ENCODE data around the gene ZNF565. TPM values are rescaled to one million over a fixed set of nuclear protein-coding genes. Genes with fewer than 3 reads are reported as not detected.
"Not testable (repeated sequence)": the region's sequence is repeated elsewhere in the genome, so short reads cannot be mapped to it uniquely, and the experiment has no call there.

Gene ZNF565
- total RNA-seq, 2 experiments from 2014 or later: 1.3 to 1.6 TPM

DNA sequence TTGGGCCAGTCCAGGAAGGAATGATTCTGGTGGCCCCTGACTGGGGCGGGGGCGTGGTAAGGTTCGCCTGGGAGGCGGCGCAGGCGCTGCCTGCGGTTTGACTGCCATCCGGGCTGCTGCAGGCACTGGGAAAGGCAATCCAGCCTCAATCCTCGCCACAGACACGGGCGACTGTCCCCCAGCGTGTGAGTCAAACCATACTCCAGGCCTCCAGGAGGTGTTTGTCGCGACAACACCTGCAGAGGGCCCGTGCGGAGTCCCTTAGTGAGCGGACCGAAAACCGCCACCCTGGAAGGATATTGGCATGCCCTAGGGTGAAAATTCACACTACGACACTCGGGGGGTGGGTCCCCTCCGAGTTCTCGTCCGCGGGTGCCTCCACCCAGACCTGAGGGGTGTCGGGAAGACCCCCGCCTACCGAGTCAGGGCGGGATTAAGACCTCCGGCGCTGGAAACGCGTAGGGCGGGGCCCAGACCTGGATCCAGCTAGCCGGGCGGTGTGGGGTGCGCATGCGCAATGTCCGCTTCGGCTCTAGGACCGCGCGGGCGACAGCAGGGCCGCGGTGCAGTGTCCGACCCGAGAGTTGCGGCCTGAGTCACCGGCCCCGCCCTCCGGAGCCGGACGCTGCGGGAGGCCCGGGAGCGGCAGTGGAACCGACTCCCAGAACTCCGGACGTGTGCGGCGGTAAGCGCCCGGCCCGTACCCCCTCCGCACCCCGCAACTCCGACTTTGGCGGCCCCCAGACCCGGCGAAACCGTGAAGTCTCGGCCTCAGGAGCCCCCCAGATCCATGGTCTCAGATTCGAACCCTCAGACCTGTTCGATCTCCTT, 74.8 kb downstream of the ZNF565 start, which contains the start of gene CAPNS1:
CAPNS1 (plus strand) TSS at position 594 of the 831 bp plus-strand sequence. CDS start 946 bp downstream, outside the sequence.
- TF ChIP-seq, protein P1, sequence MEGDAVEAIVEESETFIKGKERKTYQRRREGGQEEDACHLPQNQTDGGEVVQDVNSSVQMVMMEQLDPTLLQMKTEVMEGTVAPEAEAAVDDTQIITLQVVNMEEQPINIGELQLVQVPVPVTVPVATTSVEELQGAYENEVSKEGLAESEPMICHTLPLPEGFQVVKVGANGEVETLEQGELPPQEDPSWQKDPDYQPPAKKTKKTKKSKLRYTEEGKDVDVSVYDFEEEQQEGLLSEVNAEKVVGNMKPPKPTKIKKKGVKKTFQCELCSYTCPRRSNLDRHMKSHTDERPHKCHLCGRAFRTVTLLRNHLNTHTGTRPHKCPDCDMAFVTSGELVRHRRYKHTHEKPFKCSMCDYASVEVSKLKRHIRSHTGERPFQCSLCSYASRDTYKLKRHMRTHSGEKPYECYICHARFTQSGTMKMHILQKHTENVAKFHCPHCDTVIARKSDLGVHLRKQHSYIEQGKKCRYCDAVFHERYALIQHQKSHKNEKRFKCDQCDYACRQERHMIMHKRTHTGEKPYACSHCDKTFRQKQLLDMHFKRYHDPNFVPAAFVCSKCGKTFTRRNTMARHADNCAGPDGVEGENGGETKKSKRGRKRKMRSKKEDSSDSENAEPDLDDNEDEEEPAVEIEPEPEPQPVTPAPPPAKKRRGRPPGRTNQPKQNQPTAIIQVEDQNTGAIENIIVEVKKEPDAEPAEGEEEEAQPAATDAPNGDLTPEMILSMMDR (IDR thresholded peaks at IDR 0.05): no peak
- CTCF ChIA-PET: interaction anchor here (0.6 to 4.8 kb wide), 3 partner anchors 12 to 30 kb away, joined by 3 to 40 read pairs (median 6); no protein-coding TSS in a partner anchor
- intact Hi-C loops (cut with micrococcal nuclease): no loop called here

DNA sequence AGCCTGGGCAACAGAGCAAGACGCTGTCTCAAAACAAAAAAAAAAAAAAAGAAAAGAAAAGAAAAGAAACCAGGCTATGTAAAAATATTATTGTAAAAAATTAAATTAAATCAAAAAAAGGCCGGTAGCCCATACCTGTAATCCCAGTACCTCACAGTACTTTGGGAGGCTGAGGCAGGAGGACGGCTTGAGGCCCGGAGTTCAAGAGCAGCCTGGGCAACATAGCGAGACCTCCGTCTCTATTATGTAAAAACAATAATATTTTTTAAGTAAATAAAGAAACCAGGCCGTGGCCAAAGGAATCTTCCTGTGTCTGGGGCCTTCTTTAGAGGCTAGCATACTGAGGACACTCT, 75.4 kb downstream of the ZNF565 start:
- peak overlapping the region; percentile 84 for H3K4me3 Mint-ChIP-seq
- intact Hi-C loops (cut with micrococcal nuclease): no loop called here
- H3K36me3 Mint-ChIP-seq (ENCODE audit: low read depth): peaks cover 19% of the 10 kb centered on the region
- CTCF ChIA-PET: interaction anchor here (1.8 to 4.8 kb wide), 2 partner anchors 11 to 31 kb away, joined by 6 to 40 read pairs; no protein-coding TSS in a partner anchor
- DNase-seq: no peak
- no peaks in the 10 kb centered on the region for H3K9me3 Mint-ChIP-seq
- no peak for ATAC-seq
- H3K27me3 Mint-ChIP-seq: peaks cover 1% of the 10 kb centered on the region
- H3K4me1 Mint-ChIP-seq (ENCODE audit: low read depth): peaks cover 24% of the 10 kb centered on the region
- TF ChIP-seq, protein P1 (IDR thresholded peaks at IDR 0.05): no peak
- peak overlapping the region; percentile 87 for H3K27ac Mint-ChIP-seq
- POLR2A ChIA-PET: interaction anchor here (2.5 kb wide), 1 partner anchor 11 kb away, joined by 11 read pairs; no protein-coding TSS in a partner anchor

More for the DNA sequence above, 74.8 kb downstream of the ZNF565 start, which contains the start of gene CAPNS1:
- ATAC-seq: peak; percentile 73
- peak; percentile 95 for DNase-seq
- H3K27me3 Mint-ChIP-seq: peaks cover 1% of the 10 kb centered on the region
- POLR2A ChIA-PET: no interaction called here
- peak within 1 kb of the TSS; percentile 87 for H3K27ac Mint-ChIP-seq
- peak within 1 kb of the TSS; percentile 84 for H3K4me3 Mint-ChIP-seq
- H3K9me3 Mint-ChIP-seq: no peaks in the 10 kb centered on the region
- peaks cover 24% of the 10 kb centered on the region for H3K4me1 Mint-ChIP-seq (ENCODE audit: low read depth)
- H3K36me3 Mint-ChIP-seq (ENCODE audit: low read depth): peaks cover 22% of the 10 kb centered on the region

DNA sequence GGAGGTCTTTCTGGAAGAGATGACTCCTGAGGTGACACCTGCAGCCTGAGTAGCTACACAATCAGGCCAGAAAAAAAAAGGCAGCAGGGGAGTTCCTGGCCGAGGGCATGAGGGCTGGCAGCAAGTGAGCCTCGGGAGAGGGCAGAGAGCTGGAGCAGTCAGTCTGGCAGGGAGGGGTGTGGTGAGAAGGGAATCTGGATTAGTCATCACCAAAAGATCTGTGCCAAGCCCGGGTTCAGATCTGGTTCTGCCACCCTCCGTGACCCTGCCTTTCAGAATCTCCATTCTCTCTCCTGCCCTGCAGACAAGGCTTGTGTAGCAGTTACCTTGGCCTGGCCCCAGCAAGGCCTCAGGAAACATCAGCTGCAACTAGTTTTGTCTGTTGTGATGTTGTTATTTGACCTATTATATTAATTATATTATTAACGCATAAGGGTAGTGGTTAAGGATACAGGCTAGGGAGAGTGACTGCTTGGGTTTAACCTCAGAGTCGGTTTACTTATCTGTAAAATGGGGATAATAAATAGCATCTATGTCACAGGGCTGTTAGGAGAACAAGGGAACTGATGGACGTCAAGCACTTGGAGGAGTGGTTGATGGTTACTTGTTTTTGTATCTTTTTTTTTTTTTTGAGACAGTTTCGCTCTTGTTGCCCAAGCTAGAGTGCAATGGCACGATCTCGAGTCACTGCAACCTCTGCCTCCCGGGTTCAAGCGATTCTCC, 77.3 kb downstream of the ZNF565 start:
- ChIA-PET CTCF (interaction anchor here (4.8 kb wide), 1 partner anchor 9 kb away, joined by 40 read pairs; no protein-coding TSS in a partner anchor), POLR2A (interaction anchor here (0.6 to 2.5 kb wide), 2 partner anchors 9 to 12 kb away, joined by 3 to 11 read pairs; no protein-coding TSS in a partner anchor)
- TF ChIP-seq, protein P1 (IDR thresholded peaks at IDR 0.05): no peak
- Mint-ChIP-seq H3K36me3 (ENCODE audit: low read depth) (peaks cover 10% of the 10 kb centered on the region), H3K4me3 (no peak overlapping the region), H3K27me3 (peaks cover 1% of the 10 kb centered on the region), H3K27ac (no peak overlapping the region), H3K9me3 (no peaks in the 10 kb centered on the region), H3K4me1 (ENCODE audit: low read depth) (peaks cover 29% of the 10 kb centered on the region)
- DNase-seq: no peak
- intact Hi-C loops (cut with micrococcal nuclease): no loop called here
- ATAC-seq: no peak

DNA sequence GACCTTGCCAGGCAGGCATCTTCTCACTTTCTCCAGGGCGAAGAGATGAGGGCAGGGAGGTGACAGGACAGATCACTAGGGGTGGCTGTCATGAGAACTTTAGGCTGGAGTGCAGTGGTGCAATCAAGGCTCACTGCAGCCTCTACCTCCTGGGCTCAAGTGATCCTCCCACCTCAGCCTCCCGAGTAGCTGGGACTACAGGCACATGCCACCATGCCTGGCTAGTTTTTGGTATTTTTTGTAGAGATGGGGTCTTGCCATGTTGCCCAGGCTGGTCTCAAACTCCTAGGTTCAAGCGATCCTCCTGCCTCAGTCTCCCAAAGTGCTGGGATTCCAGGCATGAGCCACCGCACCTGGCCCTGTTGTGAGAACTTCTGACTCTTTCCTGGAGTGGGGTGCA, 79.6 kb downstream of the ZNF565 start:
- ATAC-seq, H3K27ac Mint-ChIP-seq, CTCF ChIA-PET: not testable (repeated sequence)

More for the DNA sequence above, 79.6 kb downstream of the ZNF565 start:
- H3K4me1 Mint-ChIP-seq (ENCODE audit: low read depth): peaks cover 25% of the 10 kb centered on the region
- H3K27me3 Mint-ChIP-seq; DNase-seq; POLR2A ChIA-PET; H3K9me3 Mint-ChIP-seq; intact Hi-C loops (cut with micrococcal nuclease); H3K4me3 Mint-ChIP-seq; H3K36me3 Mint-ChIP-seq (ENCODE audit: low read depth): not testable (repeated sequence)

Other genes starting within 250 kb of the ZNF565 start
- 10 to 100 TPM; 22.8 to 24.7 TPM for gene SDHAF1, start 219.5 kb downstream of the ZNF565 start, total RNA-seq
- 1 to 10 TPM; 2.4 to 3.3 TPM for gene SYNE4, start 205.9 kb downstream of the ZNF565 start, total RNA-seq
- 10 to 100 TPM; 36.5 to 37.5 TPM for gene ALKBH6, start 200.5 kb downstream of the ZNF565 start, total RNA-seq
- 1 to 10 TPM in 1 of 2 experiments, under 1 TPM in 1; 0.74 to 1.2 TPM for gene CLIP3, start 181.8 kb downstream of the ZNF565 start, total RNA-seq
- 1 to 10 TPM; 3.4 to 3.7 TPM for gene THAP8, start 160.4 kb downstream of the ZNF565 start, total RNA-seq
- gene WDR62, start 159.8 kb downstream of the ZNF565 start, total RNA-seq: 10 to 100 TPM; 19.8 to 22.6 TPM
- not detected for gene OVOL3, start 103.5 kb downstream of the ZNF565 start, total RNA-seq
- 10 to 100 TPM; 68.4 to 76.5 TPM for gene POLR2I, start 99.8 kb downstream of the ZNF565 start, total RNA-seq
- 10 to 100 TPM; 74.9 to 81.7 TPM for gene TBCB, start 99.2 kb downstream of the ZNF565 start, total RNA-seq
- 100 to 1,000 TPM; 250 to 275 TPM for gene CAPNS1, start 74.6 kb downstream of the ZNF565 start, total RNA-seq
- not detected for gene COX7A1, start 62.2 kb downstream of the ZNF565 start, total RNA-seq
- gene ZNF146, start 441 bp upstream of the ZNF565 start, total RNA-seq: 100 to 1,000 TPM; 102 to 109 TPM
- gene ZFP14, start 164.5 kb upstream of the ZNF565 start, total RNA-seq: 1 to 10 TPM; 1.9 to 2.1 TPM
- gene ZFP82, start 204.0 kb upstream of the ZNF565 start, total RNA-seq: 1 to 10 TPM; 7.0 to 7.9 TPM